HUDEP-2 (cell line): Measurements from ENCODE around the gene HOXB4.

Experiments used
- DNase-seq, 76 experiments: peaks; one replicate each; lab custom pipeline; 2025; ENCODE audit not compliant: unreplicated experiment in 76 of 76; lab: John Stamatoyannopoulos, UW

The HOXB4 gene

DNA sequence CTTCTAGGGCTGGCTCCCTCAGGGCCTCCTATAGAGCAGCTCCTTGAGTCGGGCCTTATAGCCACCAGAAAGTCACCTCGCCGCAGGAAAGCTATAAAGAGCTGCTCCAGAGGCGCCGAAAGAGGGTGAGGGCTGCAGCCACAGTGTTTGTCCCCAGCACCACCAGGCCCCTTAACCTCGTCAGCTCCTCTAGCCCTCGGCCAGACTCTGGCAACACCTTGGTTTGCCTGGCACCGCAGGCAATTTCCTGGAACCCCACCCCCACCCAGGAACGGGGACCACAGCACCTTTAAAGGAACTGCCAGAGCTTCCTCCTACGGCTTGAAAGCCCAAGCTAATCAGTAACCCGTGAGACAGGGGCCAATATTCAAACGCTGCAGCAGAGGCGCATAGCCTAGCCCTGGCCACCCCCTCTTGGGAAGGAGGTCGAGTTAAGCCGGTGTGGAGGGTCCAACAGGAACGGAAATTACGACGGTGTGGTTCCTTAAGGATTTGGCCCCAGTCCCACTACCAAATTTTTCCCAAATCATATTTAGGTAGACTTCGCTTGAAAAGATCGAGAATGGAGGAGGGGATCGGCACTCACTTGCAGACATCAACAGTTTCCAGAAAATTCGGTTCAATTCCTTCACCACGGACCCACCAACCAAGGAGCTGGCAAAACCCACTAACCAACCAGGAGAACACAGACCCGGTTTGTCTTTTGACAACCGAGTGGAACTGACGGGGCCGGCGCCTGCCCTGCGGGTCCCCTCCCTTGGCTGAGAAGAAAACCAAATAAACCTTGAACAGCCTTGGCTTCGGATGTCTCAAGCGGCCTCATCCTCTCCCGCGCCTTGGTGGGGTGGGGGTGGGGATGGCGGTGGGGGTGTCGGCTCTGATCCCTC lies 23.6 kb upstream of the HOXB4 start:
- DNase-seq: no peak

GRCh38 chr17:48601207-48601538 lies 23.0 kb upstream of the HOXB4 start:
- DNase-seq: no peak

GRCh38 chr17:48600244-48601098 lies 22.3 kb upstream of the HOXB4 start:
- no peak for DNase-seq

- no peak for DNase-seq
Measured at GRCh38 chr17:48599354-48599753, 21.2 kb upstream of the HOXB4 start.

GRCh38 chr17:48598736-48599135 lies 20.6 kb upstream of the HOXB4 start:
- DNase-seq: no peak

DNA sequence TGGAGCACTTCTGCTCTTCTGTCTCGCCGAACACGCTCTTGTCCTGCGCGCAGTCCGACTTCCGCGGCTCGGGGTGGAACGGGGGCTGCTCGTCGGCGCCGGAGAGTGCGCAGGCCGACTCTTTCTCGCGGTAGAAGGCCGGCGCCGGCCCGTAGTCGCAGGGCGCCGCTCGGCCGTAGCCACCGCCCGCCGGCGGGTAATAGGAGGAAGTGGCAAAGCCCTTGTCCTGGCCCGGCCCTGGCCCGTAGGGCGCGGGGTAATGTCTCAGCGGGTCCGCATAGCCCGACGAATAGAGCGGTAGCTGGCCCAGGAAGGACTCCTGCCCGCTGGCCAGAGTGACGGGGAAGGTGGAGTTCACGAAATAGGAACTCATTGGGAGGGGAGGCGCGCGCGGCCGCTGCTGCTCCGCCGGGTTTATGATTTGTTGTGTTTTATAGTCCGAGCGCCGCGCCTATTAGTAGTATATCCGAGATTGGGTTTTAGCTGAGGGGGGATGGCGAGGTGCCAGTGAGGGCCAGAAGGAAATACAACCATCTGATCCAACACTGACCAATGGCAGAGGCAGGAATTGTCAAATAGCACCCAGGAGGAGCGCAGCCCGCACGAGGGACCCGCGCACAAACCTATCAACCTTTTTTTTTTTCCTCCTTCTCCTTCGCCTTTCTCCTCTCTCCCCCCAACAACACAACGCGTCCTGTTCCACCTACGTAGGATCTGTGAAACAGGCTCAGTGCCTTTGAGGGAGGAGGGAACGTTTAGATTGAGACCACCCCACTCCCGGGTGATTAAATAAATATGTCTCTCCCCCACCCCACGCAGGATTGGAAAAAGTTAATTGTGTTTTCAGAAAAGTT lies 19.9 kb upstream of the HOXB4 start:
- no peak for DNase-seq

DNA sequence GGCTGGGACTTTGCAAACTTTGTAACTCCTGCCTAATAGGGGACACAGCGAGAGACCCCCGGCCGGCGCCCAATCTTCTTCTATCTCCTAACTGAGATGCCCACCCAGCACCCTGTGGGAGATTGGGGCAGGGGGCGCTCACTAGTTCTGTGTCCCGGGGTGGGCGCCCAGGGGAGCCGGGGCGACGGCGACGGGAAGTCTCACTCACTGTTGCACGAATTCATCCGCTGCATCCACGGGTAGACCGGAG lies 19.3 kb upstream of the HOXB4 start:
- DNase-seq: no peak

DNA sequence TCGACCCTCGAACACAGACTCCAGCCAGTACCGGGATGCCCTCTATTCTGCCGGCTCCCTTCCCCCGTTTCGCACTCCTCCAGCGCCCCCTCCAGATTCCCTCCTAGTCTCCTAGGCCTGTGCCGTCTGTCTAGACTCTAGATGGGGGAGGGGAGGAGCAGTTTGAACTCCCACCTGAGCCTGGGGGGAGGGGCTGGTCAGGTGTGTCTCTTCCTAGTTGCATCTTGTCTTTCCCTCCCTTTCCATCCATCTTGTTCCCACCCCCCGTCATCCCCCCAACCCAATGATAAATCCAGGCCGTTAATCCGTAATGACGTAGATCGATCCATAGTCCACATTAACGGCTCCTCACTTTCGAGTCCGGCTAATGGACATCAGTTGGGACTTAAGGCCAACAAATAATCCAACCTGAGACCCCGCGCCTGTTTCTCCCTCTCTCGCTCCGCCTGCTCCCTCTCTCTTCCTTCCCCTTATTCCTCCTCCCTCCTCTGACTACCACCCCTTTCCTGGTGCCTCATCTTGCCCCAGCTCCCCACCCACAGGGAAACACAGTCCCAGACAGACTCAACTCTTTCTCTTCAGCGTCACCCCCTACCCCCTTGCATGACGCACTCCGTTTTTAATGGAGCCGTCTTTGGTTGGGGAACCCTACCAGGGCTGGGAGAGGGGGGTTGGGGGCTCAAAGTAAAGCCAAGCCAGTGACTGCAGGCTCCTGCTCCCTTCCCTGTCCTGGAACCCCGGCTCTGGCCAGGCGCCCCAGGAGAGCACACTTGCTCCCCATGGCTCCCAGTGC lies 18.8 kb upstream of the HOXB4 start:
- no peak for DNase-seq

- DNase-seq: no peak
Measured at GRCh38 chr17:48596000-48596734, 18.0 kb upstream of the HOXB4 start.

DNA sequence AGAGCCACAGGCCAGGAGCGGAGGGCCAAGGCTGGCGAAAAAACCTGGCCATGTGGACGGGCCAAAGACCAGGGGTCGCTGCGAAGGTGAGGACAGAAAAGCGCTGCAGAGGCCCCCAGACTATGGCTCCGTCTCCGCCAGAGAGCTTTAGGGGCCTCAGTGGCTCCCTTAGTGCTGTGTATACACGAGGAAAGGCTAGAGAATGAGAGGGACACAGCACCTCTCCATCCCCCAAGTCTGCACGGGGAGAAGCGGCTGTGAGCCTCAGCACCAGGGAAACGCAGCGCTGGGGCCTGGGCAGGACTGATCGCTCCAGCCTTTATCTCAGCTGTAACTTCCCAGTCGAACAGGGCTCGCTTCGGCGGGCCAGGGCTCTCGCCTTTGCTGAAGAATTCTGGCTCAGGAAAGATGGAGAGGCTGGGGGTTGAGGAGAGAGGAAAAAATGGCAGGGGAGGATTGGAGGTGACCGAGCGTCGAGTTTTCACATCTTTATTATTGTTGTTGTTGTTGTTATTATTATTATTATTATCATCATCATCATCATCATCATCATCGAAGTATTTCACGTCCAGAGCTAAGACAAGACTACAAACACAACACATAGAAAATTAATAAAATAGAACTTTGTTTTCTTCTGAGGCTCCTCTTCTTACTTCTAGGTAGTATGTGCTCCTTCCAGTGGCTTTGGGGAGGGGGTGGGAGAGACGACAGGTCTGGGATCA lies 17.3 kb upstream of the HOXB4 start:
- no peak for DNase-seq

GRCh38 chr17:48594538-48595277 lies 16.6 kb upstream of the HOXB4 start:
- no peak for DNase-seq

GRCh38 chr17:48593840-48594537 lies 15.8 kb upstream of the HOXB4 start:
- peak in 64 of 76 experiments; percentile 10 to 82 (median 54) for DNase-seq

GRCh38 chr17:48593126-48593829 lies 15.1 kb upstream of the HOXB4 start, which contains the start of gene HOXB5:
Gene HOXB5 (minus strand): TSS chr17:48593779. CDS start chr17:48593682, 97 bp downstream.
- DNase-seq: peak in 4 of 76 experiments; percentile 3 to 22 (median 13)

GRCh38 chr17:48592577-48592976 lies 14.4 kb upstream of the HOXB4 start:
- no peak for DNase-seq

GRCh38 chr17:48592057-48592514 lies 13.9 kb upstream of the HOXB4 start:
- DNase-seq: peak in 4 of 76 experiments; percentile 2 to 15 (median 8)

- no peak for DNase-seq
Measured at GRCh38 chr17:48591255-48592056, 13.3 kb upstream of the HOXB4 start.
